GM21529 (cell line): ENCODE results near the gene CDH23.
A peak's percentile ranks its signal among the peaks of the same experiment; 100 is the strongest.

ENCODE experiments used
- ATAC-seq: cut with Tn5 transposase; IDR thresholded peaks from one replicate; pipeline ENCODE4 v1.9.1; 2021; ENCODE audit not compliant: unreplicated experiment

The CDH23 gene

GRCh38 chr10:71480662-71481061 is 83.9 kb downstream of the CDH23 start:
- no peak for ATAC-seq

GRCh38 chr10:71481746-71482410 is 85.2 kb downstream of the CDH23 start:
- ATAC-seq = no peak

- no peak for ATAC-seq
These were observed 85.9 kb downstream of the CDH23 start for GRCh38 chr10:71482620-71483019.

- ATAC-seq = no peak
These were observed 86.4 kb downstream of the CDH23 start for GRCh38 chr10:71483135-71483534.

- no peak for ATAC-seq
These were observed 87.4 kb downstream of the CDH23 start for GRCh38 chr10:71483885-71484751.

- ATAC-seq = no peak
These were observed 89.9 kb downstream of the CDH23 start for GRCh38 chr10:71486484-71487114.

GRCh38 chr10:71487726-71488125 is 91.0 kb downstream of the CDH23 start:
- ATAC-seq = no peak

- no peak for ATAC-seq
These were observed 92.4 kb downstream of the CDH23 start for GRCh38 chr10:71489077-71489476.

GRCh38 chr10:71492872-71493271 is 96.2 kb downstream of the CDH23 start:
- ATAC-seq = no peak

GRCh38 chr10:71493741-71494140 is 97.0 kb downstream of the CDH23 start:
- no peak for ATAC-seq

GRCh38 chr10:71494476-71494875 is 97.8 kb downstream of the CDH23 start:
- ATAC-seq = no peak

- ATAC-seq = peak; percentile 58
These were observed 98.3 kb downstream of the CDH23 start for GRCh38 chr10:71494980-71495381.

GRCh38 chr10:71496927-71497762 is 100.4 kb downstream of the CDH23 start:
- ATAC-seq = no peak

- ATAC-seq = no peak
These were observed 101.1 kb downstream of the CDH23 start for GRCh38 chr10:71497763-71498326.

GRCh38 chr10:71501402-71501801 is 104.7 kb downstream of the CDH23 start:
- ATAC-seq = no peak

- ATAC-seq = no peak
These were observed 105.5 kb downstream of the CDH23 start for GRCh38 chr10:71502190-71502589.

GRCh38 chr10:71502851-71503250 is 106.1 kb downstream of the CDH23 start:
- no peak for ATAC-seq

- ATAC-seq = no peak
These were observed 107.4 kb downstream of the CDH23 start for GRCh38 chr10:71504168-71504567.

- no peak for ATAC-seq
These were observed 107.8 kb downstream of the CDH23 start for GRCh38 chr10:71504570-71504969.

GRCh38 chr10:71505862-71506261 is 109.1 kb downstream of the CDH23 start:
- ATAC-seq = no peak

GRCh38 chr10:71509444-71509843 is 112.7 kb downstream of the CDH23 start:
- ATAC-seq = no peak
